ENCODE data around the gene PSMD9.

The PSMD9 gene

DNA sequence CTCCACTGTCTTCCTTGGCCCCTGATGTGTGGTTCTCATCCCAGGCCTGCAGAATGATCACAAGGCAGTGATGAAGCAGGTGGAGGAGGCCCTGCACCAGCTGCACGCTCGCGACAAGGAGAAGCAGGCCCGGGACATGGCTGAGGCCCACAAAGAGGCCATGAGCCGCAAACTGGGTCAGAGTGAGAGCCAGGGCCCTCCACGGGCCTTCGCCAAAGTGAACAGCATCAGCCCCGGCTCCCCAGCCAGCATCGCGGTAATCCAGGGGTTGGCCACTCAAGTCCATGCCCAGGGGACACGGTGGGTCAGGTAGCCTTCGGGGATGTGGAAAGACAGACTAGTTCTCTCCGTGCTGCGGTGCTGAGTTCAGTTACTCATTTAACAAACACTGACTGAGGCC is 11.0 kb downstream of the PSMD9 start:
- no peaks in the 10 kb centered on the region for H3K4me1 ChIP-seq
- TF ChIP-seq, protein P1, sequence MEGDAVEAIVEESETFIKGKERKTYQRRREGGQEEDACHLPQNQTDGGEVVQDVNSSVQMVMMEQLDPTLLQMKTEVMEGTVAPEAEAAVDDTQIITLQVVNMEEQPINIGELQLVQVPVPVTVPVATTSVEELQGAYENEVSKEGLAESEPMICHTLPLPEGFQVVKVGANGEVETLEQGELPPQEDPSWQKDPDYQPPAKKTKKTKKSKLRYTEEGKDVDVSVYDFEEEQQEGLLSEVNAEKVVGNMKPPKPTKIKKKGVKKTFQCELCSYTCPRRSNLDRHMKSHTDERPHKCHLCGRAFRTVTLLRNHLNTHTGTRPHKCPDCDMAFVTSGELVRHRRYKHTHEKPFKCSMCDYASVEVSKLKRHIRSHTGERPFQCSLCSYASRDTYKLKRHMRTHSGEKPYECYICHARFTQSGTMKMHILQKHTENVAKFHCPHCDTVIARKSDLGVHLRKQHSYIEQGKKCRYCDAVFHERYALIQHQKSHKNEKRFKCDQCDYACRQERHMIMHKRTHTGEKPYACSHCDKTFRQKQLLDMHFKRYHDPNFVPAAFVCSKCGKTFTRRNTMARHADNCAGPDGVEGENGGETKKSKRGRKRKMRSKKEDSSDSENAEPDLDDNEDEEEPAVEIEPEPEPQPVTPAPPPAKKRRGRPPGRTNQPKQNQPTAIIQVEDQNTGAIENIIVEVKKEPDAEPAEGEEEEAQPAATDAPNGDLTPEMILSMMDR (IDR thresholded peaks at IDR 0.05; ENCODE audit: low read depth, low read length) = no peak
- H3K9me3 ChIP-seq = no peaks in the 10 kb centered on the region
- no peak for DNase-seq
- no peaks in the 10 kb centered on the region for H3K27me3 ChIP-seq
- peaks cover 47% of the 10 kb centered on the region for H3K36me3 ChIP-seq
- no peak overlapping the region for H3K4me3 ChIP-seq (ENCODE audit: low read depth, low read length)

DNA sequence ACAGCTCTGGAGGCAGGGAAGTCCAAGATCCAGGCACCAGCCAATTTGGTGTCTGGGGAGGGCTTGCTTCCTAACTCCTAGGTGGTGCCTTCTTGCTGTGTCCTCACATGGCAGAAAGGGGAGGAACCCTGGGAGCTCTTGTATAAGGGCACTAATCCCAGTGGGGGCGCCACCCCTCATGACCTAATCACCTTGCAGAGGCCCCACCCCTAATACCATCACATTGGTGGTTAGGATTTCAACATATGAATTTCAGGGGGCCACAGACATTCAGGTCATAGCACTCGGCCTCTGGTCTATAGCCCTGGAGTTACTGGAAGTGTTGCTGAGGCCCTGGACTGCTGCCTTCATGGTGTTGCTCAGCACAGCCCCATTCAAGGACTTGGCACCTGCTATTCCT is 14.6 kb downstream of the PSMD9 start:
- TF ChIP-seq, protein P1 (IDR thresholded peaks at IDR 0.05; ENCODE audit: low read depth, low read length) = no peak
- no peaks in the 10 kb centered on the region for H3K9me3 ChIP-seq
- peaks cover 35% of the 10 kb centered on the region for H3K36me3 ChIP-seq
- H3K27me3 ChIP-seq = no peaks in the 10 kb centered on the region
- DNase-seq = no peak
- no peak overlapping the region for H3K4me3 ChIP-seq (ENCODE audit: low read depth, low read length)
- no peaks in the 10 kb centered on the region for H3K4me1 ChIP-seq

DNA sequence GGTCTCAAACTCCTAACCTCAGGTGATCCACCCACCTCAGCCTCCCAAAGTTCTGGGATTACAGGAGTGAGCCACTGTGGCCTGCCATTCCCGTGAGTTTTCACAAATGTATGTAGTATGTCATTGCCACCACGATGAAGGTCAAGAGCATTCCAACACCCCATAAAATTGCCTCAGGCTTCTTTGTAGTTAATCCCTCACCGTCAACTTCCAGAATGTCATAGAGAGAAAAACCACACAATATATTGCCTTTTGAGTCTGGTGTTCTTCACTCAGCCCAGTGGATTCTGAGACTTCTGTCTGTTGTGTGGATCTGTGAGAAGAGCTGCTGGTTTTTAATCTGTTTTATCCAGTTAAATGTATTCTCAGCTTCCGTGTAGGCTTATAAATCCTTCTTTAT is 17.2 kb downstream of the PSMD9 start:
- Histone ChIP-seq H3K9me3 (no peaks in the 10 kb centered on the region), H3K27me3 (no peaks in the 10 kb centered on the region), H3K36me3 (peaks cover 26% of the 10 kb centered on the region), H3K4me1 (no peaks in the 10 kb centered on the region), H3K4me3 (ENCODE audit: low read depth, low read length) (no peak overlapping the region)
- TF ChIP-seq, protein P1 (IDR thresholded peaks at IDR 0.05; ENCODE audit: low read depth, low read length) = no peak
- DNase-seq = no peak

DNA sequence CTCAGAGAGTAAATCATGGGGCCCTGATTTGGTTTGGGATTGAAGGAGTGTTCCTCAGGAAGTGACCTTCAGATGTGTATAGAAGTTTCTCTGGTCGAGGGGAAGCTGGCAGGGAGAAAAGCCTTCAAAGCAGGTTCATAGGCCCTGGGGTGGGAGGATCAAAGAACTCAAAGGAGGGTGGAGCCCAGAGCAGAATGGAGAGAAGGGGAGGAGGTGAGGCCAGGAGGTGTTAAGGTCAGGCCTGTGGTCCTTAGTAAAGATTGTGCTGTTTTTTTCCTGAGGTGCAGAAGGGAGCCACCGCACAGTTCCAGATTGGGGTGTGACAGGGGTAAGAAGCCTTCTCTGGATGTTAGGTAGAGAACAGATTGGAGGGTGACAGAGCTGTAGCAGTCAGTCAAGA is 20.1 kb downstream of the PSMD9 start:
- H3K4me3 ChIP-seq (ENCODE audit: low read depth, low read length) = no peak overlapping the region
- TF ChIP-seq, protein P1 (IDR thresholded peaks at IDR 0.05; ENCODE audit: low read depth, low read length) = no peak
- no peaks in the 10 kb centered on the region for H3K9me3 ChIP-seq
- no peak for DNase-seq
- no peaks in the 10 kb centered on the region for H3K27me3 ChIP-seq
- H3K4me1 ChIP-seq = no peaks in the 10 kb centered on the region
- peaks cover 19% of the 10 kb centered on the region for H3K36me3 ChIP-seq

DNA sequence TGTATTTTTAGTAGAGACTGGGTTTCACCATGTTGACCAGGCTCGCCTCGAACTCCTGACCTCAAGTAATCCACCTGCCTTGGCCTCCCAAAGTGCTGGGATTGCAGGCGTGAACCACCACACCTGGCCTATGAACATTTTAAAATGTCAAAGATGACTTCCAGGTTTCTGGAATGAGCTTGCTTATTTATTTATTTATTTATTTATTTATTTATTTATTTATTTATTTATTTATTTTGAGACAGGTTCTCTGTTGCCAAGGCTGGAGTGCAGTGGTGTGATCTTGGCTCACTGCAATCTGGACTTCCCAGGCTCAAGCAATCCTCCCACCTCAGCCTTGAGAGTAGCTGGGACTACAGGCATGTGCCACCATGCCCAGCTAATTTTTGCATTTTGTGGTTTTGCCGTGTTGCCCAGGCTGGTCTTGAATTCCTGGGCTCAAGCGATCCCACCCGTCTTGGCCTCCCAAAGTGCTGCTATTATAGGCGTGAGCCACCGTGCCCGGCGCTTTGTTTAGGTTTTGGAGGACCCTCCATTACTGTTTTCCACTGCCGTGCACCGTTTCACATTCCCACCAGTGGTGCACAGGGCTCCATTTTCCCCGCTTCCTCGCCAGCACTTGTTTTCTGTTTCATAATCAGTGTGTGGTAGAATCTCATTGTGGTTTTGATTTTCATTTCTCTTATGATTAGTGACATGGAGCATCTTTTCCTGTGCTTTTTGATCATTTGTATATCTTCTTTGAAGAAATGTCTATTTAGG is 23.4 kb downstream of the PSMD9 start:
- Histone ChIP-seq H3K9me3 (no peaks in the 10 kb centered on the region), H3K27me3 (no peaks in the 10 kb centered on the region), H3K4me1 (no peaks in the 10 kb centered on the region), H3K36me3 (peaks cover 12% of the 10 kb centered on the region), H3K4me3 (ENCODE audit: low read depth, low read length) (no peak overlapping the region)
- DNase-seq = no peak
- TF ChIP-seq, protein P1 (IDR thresholded peaks at IDR 0.05; ENCODE audit: low read depth, low read length) = no peak

DNA sequence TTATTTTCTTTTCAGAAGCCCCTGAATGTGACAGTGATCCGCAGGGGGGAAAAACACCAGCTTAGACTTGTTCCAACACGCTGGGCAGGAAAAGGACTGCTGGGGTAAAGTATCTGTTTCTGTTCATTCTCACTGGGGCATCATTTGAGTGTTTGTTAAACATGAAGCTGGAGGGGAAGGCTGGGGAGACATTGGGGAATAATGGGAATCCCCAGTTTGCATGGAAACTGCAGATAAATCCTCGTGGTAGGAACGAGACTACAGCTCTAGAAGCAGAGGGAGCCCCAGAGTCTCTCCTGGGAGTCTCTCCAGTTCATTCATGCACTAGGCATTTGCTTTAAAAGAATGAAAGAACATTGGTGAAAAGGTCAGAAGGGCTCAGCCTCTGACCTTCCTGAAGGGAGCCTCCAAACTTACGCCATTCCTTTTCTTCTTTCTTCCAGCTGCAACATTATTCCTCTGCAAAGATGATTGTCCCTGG is 27.3 kb downstream of the PSMD9 start:
- Histone ChIP-seq H3K9me3 (no peaks in the 10 kb centered on the region), H3K4me3 (ENCODE audit: low read depth, low read length) (no peak overlapping the region), H3K36me3 (peaks cover 14% of the 10 kb centered on the region), H3K27me3 (no peaks in the 10 kb centered on the region), H3K4me1 (no peaks in the 10 kb centered on the region)
- TF ChIP-seq, protein P1 (IDR thresholded peaks at IDR 0.05; ENCODE audit: low read depth, low read length) = no peak
- DNase-seq = no peak

All from BE2C (cell line).